SKM-1 treated with dmso at 0.1 percent for 144 hours (cell line): ENCODE measurements around the gene RNU6-8.

Experiments
- DNase-seq: peaks from one replicate; lab custom pipeline; 2025; ENCODE audit not compliant: unreplicated experiment; lab: John Stamatoyannopoulos, UW

Gene RNU6-8

DNA sequence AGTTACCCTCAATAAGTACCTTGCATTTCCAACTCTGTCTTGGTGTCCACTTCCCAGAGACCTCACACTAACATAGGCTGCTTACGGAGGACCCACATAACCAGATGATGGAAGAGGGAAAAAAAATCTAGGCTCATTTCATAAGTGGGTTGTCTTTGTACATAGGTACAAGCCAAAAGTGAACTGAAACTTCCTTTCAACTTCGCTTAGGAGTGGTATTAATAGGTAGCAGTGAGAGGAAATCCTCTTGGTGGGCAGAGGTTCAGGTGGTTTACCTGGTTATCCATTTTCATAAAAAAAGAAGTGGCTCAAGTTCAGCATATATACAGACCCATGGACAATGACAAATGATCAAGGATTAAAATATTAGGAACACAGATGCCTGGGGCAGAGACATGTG, 37.0 kb downstream of the RNU6-8 start:
- DNase-seq, result no peak
